Keratinocyte (primary cell): Measurements from ENCODE around the gene MFN2.

Experiments
- CTCF ChIP-seq, 3 experiments: IDR thresholded peaks in 1 of 3; conservative IDR thresholded peaks in 1 of 3; optimal IDR thresholded peaks in 1 of 3; 2 replicates in 2 of 3; 3 replicates in 1 of 3; pipeline versions ENCODE3 to v1.5.1; 2011; ENCODE audit warnings: low read length in 3 of 3, mild to moderate bottlenecking in 3 of 3, moderate library complexity in 2 of 3, control low read depth in 1 of 3, inconsistent platforms in 1 of 3; ENCODE audit not compliant: insufficient read depth in 2 of 3; ENCODE audit errors: extremely low read depth in 1 of 3
- EZH2 ChIP-seq: IDR thresholded peaks from one replicate; pipeline ENCODE4 v1.6.1; 2012; ENCODE audit warnings: inconsistent platforms, mild to moderate bottlenecking, low read length, moderate library complexity

- no peak for TF ChIP-seq CTCF (optimal IDR thresholded peaks at IDR 0.05 in 1 of 3, IDR thresholded peaks at IDR 0.05 in 1 of 3, conservative IDR thresholded peaks at IDR 0.05 in 1 of 3; ENCODE audit: extremely low read depth in 1 of 3, insufficient read depth in 2 of 3, low read length in 3 of 3)
- TF ChIP-seq EZH2 = no peak
These were observed 77.9 kb downstream of the MFN2 start for GRCh38 chr1:12057940-12058687.
